Osteoblast (primary cell): ENCODE results near the gene ZNF20. TPM values are rescaled to one million over a fixed set of nuclear protein-coding genes. Genes with fewer than 3 reads are reported as not detected.
A peak's percentile ranks its signal among the peaks of the same experiment; 100 is the strongest.

ENCODE experiments used
- DNase-seq: peaks from one replicate; pipeline ENCODE4 v3.0.0; 2011; ENCODE audit warnings: low spot score, mixed read lengths; ENCODE audit not compliant: insufficient read length; ENCODE audit errors: missing footprints
- H2AFZ ChIP-seq: 2 replicates; pipeline ENCODE4 v1.6.0; 2011; ENCODE audit warnings: mild to moderate bottlenecking, low read length
- H3K27ac ChIP-seq: 2 replicates; pipeline ENCODE4 v1.5.1; 2011; ENCODE audit warnings: mild to moderate bottlenecking, low read depth, low read length, moderate library complexity
- H3K27me3 ChIP-seq: 2 replicates; pipeline ENCODE4 v1.6.0; 2012; ENCODE audit warnings: mild to moderate bottlenecking, control low read depth, inconsistent platforms, low read length, moderate library complexity; ENCODE audit not compliant: insufficient read depth
- H3K36me3 ChIP-seq: 2 replicates; pipeline ENCODE4 v1.5.1; 2011; ENCODE audit warnings: mild to moderate bottlenecking, low read length, control low read depth, moderate library complexity; ENCODE audit not compliant: insufficient read depth
- H3K4me1 ChIP-seq: 2 replicates; pipeline ENCODE4 v1.5.1; 2011; ENCODE audit warnings: mild to moderate bottlenecking, low read length, control low read depth, moderate library complexity; ENCODE audit not compliant: insufficient read depth
- H3K4me2 ChIP-seq: 2 replicates; pipeline ENCODE4 v1.6.0; 2011; ENCODE audit warnings: mild to moderate bottlenecking, low read length; ENCODE audit not compliant: insufficient read depth
- H3K4me3 ChIP-seq: fragments of 200-600 bp; sonication (generic); 3 replicates; pipeline ENCODE4 v1.5.1; 2012; ENCODE audit warnings: mild to moderate bottlenecking, low read length, inconsistent platforms; ENCODE audit not compliant: insufficient read depth
- H3K79me2 ChIP-seq: 2 replicates; pipeline ENCODE4 v1.6.0; 2012; ENCODE audit warnings: mild to moderate bottlenecking, low read length, control low read depth, inconsistent platforms; ENCODE audit not compliant: insufficient read depth
- H3K9me3 ChIP-seq: 2 replicates; pipeline ENCODE4 v1.5.1; 2011; ENCODE audit warnings: low read depth, low read length, control low read depth
- H4K20me1 ChIP-seq: 2 replicates; pipeline ENCODE4 v1.6.0; 2012; ENCODE audit warnings: mild to moderate bottlenecking, low read length, control low read depth; ENCODE audit not compliant: insufficient read depth
- total RNA-seq: library from RNA; depleted of rRNA; stranded (reverse); fragments of >200 nt; gene quantifications from 2 replicates; pipeline ENCODE4 v1.2.3, GENCODE V29; 2012
- TF ChIP-seq, protein P1 (sequence below): IDR thresholded peaks from 2 replicates; pipeline ENCODE4 v1.5.1; 2011; ENCODE audit warnings: mild to moderate bottlenecking, low read depth, low read length, moderate library complexity; ENCODE audit errors: extremely low read depth

Gene ZNF20
- 6.9 and 9.4 TPM in 2 replicates for total RNA-seq

GRCh38 chr19:12139885-12140544 is at the start of gene ZNF20:
ZNF20 (minus strand) TSS chr19:12140350; CDS start chr19:12140182, 168 bp downstream.
- Histone ChIP-seq H3K36me3 (peaks cover 37% of the 10 kb centered on the region), H3K4me3 (peak within 1 kb of the TSS; percentile 94), H4K20me1 (peaks cover 2% of the 10 kb centered on the region), H3K4me1 (peaks cover 10% of the 10 kb centered on the region), H3K27me3 (no peaks in the 10 kb centered on the region), H3K4me2 (peak within 1 kb of the TSS; percentile 94), H3K27ac (peak within 1 kb of the TSS; percentile 87), H2AFZ (peak within 1 kb of the TSS; percentile 93), H3K79me2 (peaks cover 33% of the 10 kb centered on the region), H3K9me3 (peaks cover 8% of the 10 kb centered on the region)
- peak; percentile 98 for DNase-seq
- TF ChIP-seq, protein P1, sequence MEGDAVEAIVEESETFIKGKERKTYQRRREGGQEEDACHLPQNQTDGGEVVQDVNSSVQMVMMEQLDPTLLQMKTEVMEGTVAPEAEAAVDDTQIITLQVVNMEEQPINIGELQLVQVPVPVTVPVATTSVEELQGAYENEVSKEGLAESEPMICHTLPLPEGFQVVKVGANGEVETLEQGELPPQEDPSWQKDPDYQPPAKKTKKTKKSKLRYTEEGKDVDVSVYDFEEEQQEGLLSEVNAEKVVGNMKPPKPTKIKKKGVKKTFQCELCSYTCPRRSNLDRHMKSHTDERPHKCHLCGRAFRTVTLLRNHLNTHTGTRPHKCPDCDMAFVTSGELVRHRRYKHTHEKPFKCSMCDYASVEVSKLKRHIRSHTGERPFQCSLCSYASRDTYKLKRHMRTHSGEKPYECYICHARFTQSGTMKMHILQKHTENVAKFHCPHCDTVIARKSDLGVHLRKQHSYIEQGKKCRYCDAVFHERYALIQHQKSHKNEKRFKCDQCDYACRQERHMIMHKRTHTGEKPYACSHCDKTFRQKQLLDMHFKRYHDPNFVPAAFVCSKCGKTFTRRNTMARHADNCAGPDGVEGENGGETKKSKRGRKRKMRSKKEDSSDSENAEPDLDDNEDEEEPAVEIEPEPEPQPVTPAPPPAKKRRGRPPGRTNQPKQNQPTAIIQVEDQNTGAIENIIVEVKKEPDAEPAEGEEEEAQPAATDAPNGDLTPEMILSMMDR: no peak

DNA sequence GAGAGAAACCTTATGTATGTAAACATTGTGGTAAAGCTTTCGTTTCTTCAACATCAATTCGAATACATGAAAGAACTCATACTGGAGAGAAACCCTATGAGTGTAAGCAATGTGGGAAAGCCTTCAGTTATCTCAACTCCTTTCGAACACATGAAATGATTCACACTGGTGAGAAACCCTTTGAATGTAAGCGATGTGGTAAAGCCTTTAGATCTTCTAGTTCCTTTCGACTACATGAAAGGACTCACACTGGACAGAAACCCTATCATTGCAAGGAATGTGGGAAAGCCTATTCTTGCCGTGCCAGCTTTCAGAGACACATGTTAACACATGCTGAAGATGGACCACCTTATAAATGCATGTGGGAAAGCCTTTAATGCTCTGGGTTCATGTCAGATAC is 47.5 kb upstream of the ZNF20 start:
- Histone ChIP-seq H3K4me1 (no peaks in the 10 kb centered on the region), H3K27me3 (no peaks in the 10 kb centered on the region), H3K79me2 (no peaks in the 10 kb centered on the region), H3K4me2 (no peak overlapping the region), H3K27ac (no peak overlapping the region), H2AFZ (no peak overlapping the region), H3K9me3 (peaks cover 50% of the 10 kb centered on the region), H3K4me3 (no peak overlapping the region), H4K20me1 (no peaks in the 10 kb centered on the region), H3K36me3 (peaks cover 42% of the 10 kb centered on the region)
- TF ChIP-seq, protein P1: no peak
- no peak for DNase-seq

DNA sequence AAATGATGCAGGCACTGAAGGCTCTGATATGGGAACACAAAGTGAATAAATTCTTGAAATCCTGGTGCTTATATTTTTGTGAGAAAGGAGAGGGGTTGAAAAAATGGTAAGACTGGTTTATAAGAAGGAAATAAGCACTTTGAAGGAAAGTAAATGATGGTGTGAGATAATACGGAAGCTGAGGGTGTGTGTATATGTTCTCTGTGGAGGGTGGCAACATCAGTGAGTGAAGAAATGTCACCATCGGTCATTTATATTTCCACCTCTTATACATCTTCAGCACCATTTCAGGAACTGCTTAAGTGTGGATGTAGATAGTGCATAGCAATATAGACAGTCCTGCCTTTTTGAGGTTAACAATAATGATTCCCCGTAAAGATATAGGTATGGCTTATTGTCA is 40.2 kb upstream of the ZNF20 start:
- TF ChIP-seq, protein P1: no peak
- H3K9me3 ChIP-seq: peaks cover 16% of the 10 kb centered on the region

DNA sequence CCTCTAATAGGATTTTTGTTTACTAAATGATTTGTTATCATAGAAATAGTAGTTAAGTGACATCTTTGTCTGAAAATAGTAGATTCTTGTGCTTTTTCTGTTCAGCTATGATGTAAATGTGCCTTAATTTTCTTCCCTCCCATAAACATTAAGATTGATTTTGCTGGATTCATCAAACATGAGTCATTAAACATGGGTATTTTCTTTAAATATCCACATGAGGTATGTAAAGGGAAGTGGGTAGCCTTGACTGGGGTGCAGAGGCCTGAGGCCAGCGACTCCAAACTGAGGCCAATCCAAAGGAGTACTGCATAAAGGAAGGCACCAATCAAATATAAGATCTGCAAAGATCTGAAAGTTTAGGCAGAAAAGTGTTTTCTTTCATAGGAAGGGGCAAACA is 26.5 kb upstream of the ZNF20 start:
- H3K79me2 ChIP-seq: peaks cover 62% of the 10 kb centered on the region
- H3K9me3 ChIP-seq: no peaks in the 10 kb centered on the region
- peaks cover 9% of the 10 kb centered on the region for H3K4me1 ChIP-seq
- no peak overlapping the region for H3K4me2 ChIP-seq
- peaks cover 9% of the 10 kb centered on the region for H4K20me1 ChIP-seq
- peak; percentile 67 for DNase-seq
- no peak overlapping the region for H2AFZ ChIP-seq
- TF ChIP-seq, protein P1: no peak
- no peak overlapping the region for H3K27ac ChIP-seq
- H3K27me3 ChIP-seq: no peaks in the 10 kb centered on the region
- no peak overlapping the region for H3K4me3 ChIP-seq
- H3K36me3 ChIP-seq: peaks cover 13% of the 10 kb centered on the region

More for the DNA sequence above, 40.2 kb upstream of the ZNF20 start:
- no peak overlapping the region for H3K4me2 ChIP-seq
- no peak for DNase-seq
- H3K4me1 ChIP-seq: no peaks in the 10 kb centered on the region
- peaks cover 3% of the 10 kb centered on the region for H3K36me3 ChIP-seq
- H3K79me2 ChIP-seq: peaks cover 37% of the 10 kb centered on the region
- H3K4me3 ChIP-seq: no peak overlapping the region
- no peak overlapping the region for H2AFZ ChIP-seq
- H4K20me1 ChIP-seq: no peaks in the 10 kb centered on the region
- H3K27me3 ChIP-seq: no peaks in the 10 kb centered on the region
- no peak overlapping the region for H3K27ac ChIP-seq
